GM18520 (cell line): ENCODE measurements around the gene CACNG4.

Experiments
- ATAC-seq: cut with Tn5 transposase; IDR thresholded peaks from one replicate; pipeline ENCODE4 v1.9.1; 2021; ENCODE audit not compliant: unreplicated experiment

CACNG4 gene

GRCh38 chr17:66983414-66984021, 19.0 kb downstream of the CACNG4 start:
- ATAC-seq, result no peak

DNA sequence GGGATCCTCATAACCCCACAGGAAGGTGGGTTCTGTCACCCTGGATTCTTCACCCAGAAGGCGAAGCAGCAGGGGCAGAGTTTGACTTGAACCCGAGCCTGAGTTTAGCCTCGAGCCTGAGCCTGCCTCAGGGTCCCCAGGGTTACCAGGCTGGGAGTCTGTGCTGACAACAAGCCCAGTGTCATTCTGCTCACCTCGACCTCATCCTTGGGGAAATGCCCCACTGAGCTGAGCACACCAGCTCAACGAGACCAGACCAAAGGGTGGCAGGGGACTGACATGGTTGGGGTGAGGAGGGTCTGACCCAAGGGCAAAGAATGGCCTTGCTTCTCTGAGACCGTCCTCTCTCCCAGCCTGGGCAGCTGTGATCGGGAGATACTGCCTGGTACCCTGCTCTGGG, 20.2 kb downstream of the CACNG4 start:
- no peak for ATAC-seq

- peak; percentile 58 for ATAC-seq
Measured at GRCh38 chr17:66985338-66986237, 21.1 kb downstream of the CACNG4 start.

GRCh38 chr17:66986659-66987058, 22.2 kb downstream of the CACNG4 start:
- no peak for ATAC-seq

- ATAC-seq, result no peak
Measured at GRCh38 chr17:66987059-66987616, 22.6 kb downstream of the CACNG4 start.

DNA sequence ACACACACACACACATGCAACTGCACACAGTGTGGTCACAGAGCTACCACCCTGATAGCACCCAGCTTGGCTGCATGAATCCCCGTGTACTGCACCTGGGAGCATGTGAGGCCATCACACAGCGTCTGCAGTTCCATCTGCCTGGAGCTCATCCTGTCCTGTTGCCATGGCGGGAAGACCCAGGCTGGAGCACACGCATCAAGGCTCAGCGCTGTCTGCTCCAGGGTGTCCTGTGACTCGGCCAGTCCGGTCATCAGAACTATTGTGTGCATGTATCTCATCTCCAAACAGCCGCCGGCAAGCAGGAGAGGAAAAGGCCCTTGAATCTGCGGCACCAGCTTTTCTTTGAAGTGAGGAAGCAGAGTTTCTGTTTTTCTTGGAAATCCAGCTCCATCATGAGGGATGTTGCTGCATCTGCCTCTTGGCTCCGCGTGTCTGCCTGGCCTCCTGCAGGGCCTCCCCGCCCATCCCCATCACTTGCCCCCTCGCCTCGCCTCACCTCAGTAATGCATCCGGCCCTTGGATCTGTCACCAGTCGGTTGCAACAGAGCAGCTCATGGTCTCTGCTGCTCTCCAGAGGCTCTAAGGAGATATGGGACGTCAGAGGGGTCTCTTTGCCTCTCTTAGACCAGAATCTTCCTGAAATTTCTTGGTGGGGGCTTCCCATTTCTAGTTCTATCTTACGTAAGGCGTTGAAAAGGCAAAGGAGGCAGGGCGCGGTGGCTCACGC, 23.7 kb downstream of the CACNG4 start:
- ATAC-seq, result no peak

GRCh38 chr17:66989076-66989475, 24.6 kb downstream of the CACNG4 start:
- no peak for ATAC-seq

- no peak for ATAC-seq
Measured at GRCh38 chr17:66989579-66989978, 25.1 kb downstream of the CACNG4 start.

DNA sequence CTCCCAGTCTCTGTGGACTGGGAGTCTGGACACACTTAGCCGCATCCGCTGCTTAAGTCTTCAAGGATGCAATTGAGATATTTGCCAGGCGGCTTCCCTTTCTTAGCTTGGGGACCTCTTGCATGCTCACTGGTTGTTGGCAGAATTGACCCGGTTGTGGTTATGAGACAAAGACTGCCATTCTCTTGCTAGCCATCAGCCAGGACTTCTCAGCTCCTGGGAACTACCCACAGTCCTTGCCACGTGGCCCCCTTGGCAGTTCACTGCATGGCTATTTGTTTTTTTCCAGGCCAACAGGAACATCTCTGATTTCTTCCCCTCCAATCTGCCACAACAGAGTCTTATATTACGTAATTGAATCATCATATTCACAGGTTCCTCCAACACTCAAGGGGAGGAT, 25.5 kb downstream of the CACNG4 start:
- no peak for ATAC-seq

DNA sequence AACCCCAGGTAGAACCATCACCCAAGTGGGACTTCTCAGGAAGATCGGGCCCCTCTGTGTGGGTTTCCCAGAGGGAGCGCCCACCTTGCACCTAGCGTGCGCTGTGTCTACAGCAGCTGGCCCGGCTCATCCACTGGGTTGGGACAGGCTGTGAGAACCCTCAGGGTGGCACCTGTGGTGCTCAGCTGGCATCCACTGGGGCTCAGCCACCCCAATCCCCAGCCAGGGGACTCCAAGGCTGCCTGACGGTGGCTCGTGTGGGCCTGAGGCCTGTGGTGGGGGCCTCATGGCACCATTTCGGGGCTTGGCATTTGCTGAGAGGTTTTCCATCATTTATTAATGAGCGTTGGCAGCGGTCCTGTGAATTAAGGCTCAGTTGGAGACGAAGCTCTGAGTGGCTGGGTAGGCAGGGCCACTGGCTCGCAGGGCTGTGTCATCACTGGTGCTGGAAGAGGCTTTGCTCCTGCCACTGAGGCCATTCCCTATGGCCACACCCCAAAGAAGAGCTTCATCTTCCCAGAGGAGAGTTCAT, 28.5 kb downstream of the CACNG4 start:
- ATAC-seq, result no peak

DNA sequence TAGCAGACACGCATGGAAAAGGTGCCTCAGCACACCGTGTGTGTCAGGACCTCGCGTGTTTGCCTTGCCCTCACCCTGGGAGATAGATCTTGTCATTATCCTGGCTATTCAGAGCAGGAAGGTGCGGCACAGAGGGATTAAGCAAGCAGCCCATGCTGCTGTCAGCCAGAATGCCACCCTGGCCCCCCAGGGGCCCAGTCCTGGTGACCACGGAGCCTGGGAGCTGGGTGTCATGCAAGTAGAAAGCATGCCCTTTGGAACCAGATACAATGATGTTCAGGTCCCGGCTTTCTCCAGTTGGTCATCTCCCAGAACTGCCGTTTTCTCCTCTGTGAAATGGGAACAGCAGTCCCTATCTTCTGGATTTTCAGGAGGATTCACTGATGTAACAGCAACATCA, 29.9 kb downstream of the CACNG4 start:
- no peak for ATAC-seq

- no peak for ATAC-seq
Measured at GRCh38 chr17:66994930-66995535, 30.5 kb downstream of the CACNG4 start.

GRCh38 chr17:66995944-66996343, 31.4 kb downstream of the CACNG4 start:
- ATAC-seq, result no peak

- no peak for ATAC-seq
Measured at GRCh38 chr17:66996926-66997325, 32.4 kb downstream of the CACNG4 start.

- ATAC-seq, result no peak
Measured at GRCh38 chr17:67003231-67003630, 38.7 kb downstream of the CACNG4 start.

- ATAC-seq, result no peak
Measured at GRCh38 chr17:67004181-67004580, 39.7 kb downstream of the CACNG4 start.

DNA sequence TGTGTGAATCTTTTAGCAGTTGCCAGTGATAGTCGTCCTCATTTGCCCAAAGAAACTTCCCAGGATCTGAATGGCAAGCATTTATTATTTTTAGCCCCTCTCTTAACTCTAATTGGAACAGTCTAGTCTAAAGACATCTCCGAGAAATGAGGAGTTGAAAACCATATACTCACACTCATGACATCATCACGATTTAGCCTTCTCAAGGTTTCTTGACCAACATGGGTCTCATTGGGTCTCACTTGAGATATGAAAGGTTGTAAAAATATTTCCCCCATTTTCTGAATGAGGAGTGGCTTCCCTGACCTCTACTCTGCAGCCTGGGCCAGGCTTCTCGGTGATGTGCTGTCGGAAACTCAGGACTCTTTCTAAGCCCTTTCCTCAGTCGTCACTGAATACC, 42.8 kb downstream of the CACNG4 start:
- ATAC-seq, result no peak

- no peak for ATAC-seq
Measured at GRCh38 chr17:67008101-67008500, 43.6 kb downstream of the CACNG4 start.

- ATAC-seq, result no peak
Measured at GRCh38 chr17:67011527-67012175, 47.1 kb downstream of the CACNG4 start.

- ATAC-seq, result no peak
Measured at GRCh38 chr17:67013891-67014290, 49.4 kb downstream of the CACNG4 start.
